ENCODE data around the gene RFX1. TPM values are rescaled to one million over a fixed set of nuclear protein-coding genes. Genes with fewer than 3 reads are reported as not detected.
"Not testable (repeated sequence)": the region's sequence is repeated elsewhere in the genome, so short reads cannot be mapped to it uniquely, and the experiment has no call there.

Gene RFX1
- total RNA-seq, 1 donor from 2014 or later = 16.1 TPM

DNA sequence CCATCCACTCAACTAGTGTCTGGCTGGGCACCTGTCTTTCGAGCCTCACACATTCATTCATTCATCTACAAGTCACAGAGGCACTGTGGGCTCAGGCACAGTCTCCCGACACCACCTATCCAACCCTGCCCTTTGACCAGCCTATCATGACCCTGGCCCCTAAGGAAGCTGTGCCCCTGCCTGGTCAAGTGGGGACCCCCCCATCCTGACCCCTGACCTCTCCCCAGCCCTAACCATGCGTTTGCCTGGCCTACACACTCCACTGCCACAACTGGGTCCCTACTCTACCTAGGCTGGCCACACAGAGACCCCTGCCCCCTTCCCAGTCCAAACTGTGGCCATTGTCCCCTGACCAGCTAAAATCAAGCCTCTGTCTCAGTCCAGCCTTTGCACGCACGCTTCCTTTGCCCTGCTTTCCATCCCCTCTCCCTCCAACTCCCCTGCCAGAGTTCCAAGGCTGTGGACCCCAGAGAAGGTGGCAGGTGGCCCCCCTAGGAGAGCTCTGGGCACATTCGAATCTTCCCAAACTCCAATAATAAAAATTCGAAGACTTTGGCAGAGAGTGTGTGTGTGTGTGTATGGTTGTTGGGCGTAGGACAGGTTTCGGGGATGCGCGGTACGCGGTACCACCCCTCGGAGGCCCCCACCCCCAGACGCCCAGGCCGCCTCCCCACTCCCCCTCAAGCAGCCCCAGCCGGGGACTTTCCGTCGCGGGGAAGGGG lies 25.0 kb upstream of the RFX1 start:
- peak; percentile 13 for ATAC-seq
- intact Hi-C loops (cut with DNase I) = no loop called here
- DNase-seq (ENCODE audit: low spot score) = no peak

DNA sequence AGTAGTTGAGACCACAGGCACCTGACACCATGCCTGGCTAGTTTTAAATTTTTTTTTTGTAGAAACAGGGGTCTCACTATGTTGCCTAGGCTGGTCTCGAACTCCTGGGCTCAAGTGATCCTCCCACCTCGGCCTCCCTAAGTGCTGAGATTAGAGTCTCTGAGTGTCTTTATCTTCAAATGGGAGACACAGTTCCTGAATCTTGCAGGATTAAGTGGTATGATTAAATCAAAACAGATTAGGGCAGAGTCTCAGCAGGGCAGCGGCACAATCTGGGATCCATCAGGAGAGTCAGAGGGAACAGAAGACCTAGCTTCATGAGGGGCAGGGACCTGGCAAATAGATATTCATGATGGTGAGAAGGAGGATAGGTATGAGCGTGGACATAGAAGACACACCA lies 22.8 kb upstream of the RFX1 start:
- intact Hi-C loops (cut with DNase I) = no loop called here
- no peak for DNase-seq (ENCODE audit: low spot score)
- no peak for ATAC-seq

DNA sequence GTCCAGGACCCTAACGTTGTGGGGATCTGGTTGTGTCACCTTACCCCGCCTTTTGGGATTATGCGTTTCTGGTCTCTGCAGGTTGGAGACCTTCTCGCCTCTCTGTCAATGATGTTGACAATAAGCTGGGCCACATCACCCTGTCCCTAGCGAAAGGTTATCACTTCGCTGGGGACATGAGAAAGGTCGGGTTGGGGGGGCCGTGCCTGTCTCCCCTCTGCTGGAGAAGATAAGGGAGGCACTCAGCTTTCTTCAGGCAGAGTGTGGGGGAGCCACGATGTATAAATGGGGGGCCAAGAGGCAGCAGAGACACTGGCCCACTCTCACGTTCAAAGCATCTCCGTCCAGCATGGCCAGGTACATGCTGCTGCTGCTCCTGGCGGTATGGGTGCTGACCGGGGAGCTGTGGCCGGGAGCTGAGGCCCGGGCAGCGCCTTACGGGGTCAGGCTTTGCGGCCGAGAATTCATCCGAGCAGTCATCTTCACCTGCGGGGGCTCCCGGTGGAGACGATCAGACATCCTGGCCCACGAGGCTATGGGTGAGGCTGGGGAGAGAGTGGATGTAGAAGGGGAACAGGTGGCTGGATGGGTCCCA lies 21.8 kb upstream of the RFX1 start, which contains the start of gene RLN3:
TSS of gene RLN3 (plus strand) at position 293 of the 595 bp plus-strand sequence. CDS start at position 350, 57 bp downstream.
- no peak for ATAC-seq
- DNase-seq (ENCODE audit: low spot score) = no peak
- intact Hi-C loops (cut with DNase I) = no loop called here

DNA sequence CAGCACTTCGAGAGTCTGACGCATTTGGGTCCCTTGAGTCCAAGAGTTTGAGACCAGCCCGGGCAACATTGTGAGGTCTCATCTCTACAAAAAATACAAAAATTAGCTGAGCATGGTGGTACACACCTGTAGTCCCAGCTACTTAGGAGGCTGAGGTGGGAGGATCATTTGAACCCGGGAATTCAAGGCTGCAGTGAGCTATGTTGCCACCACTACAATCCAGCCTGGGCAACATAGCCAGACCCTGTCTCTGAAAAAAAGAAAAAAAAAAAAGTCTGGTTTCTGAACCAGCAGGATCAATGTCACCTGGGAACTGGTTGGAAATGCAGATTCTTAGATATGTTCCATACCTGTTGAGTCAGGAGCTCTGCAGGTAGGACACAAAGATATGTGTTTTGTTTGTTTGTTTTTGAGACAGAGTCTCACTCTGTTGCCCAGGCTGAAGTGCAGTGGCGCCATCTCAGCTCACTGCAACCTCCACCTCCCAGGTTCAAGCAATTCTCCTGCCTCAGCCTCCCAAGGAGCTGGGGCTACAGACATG lies 20.6 kb upstream of the RFX1 start:
- ATAC-seq = not testable (repeated sequence)

DNA sequence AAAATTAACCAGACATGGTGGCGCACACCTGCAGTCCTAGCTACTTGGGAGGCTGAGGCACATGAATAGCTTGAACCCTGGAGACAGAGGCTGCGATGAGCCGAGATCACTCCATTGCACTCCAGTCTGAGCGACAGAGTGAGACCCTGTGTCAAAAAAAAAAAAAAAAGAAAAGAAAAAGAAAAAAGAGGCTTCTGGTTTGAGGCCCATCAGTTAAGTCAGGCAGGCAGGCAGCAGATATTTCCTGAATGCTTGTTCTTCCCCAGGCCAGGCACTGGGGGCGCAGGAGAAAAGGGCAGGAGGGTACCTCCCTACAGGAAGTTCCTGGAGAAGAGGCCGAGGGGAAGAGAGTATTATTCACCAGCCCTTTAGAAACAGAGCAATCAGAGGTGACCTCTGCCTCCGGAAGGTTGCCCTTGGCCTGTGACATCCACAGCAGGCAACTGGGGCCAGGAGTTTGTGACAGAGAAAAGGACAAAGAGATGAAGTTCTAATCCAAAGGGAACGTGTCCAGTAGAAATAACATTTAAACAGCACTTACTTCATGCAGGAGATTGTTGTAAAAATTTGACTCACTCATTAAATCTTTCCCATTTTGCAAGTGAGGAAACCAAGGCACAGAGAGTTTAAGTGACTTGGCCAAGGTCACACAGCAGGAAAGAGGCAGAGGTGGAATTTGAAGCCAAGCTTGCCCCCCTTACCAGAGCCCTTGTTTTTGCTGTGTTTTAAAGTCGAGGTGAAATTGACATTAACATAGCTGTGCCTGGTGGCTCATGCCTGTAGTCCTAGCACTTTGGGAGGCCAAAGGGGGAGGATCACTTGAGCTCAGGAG lies 17.5 kb upstream of the RFX1 start:
- intact Hi-C loops (cut with DNase I) = no loop called here
- no peak for DNase-seq (ENCODE audit: low spot score)
- ATAC-seq = peak; percentile 60

More for the DNA sequence above, 20.6 kb upstream of the RFX1 start:
- intact Hi-C loops (cut with DNase I); DNase-seq (ENCODE audit: low spot score): not testable (repeated sequence)

DNA sequence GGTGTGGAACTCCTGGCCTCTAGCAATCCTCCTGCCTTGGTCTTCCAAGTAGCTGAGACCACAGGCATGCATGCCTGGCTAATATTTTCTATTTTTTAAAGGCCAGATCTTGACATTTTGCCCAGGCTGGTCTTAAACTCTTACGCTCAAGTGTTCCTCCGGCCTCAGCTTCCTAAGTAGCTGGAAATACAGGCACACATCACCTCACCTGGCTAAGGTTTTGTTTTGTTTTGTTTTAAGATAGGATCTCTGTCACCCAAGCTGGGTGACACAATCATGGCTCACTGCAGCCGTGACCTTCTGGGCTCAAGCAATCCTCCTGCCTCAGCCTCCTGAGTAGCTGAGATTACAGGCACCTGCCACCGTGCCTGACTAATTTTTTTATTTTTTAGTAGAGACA lies 16.3 kb upstream of the RFX1 start:
- intact Hi-C loops (cut with DNase I) = no loop called here
- ATAC-seq (no peak), DNase-seq (ENCODE audit: low spot score) (no peak)

DNA sequence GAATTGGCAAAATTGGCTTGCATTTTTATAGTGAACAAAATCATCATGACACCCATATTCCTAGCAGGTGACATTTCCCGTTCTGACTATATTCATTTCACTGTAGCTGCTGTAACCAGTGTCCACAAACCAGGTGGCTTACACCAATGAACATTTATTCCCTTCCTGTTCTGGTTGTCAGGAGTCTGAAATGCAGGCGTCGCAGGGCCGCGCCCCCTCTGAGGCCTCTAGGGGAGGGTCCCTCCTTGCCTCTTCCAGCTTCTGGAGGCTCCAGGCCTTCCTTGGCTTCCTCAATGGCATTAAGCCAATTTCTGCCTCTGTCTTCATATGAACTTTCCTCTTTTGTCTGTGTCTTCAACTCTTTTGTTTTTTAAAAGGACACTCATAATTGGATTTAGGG lies 15.4 kb upstream of the RFX1 start:
- DNase-seq (ENCODE audit: low spot score) = no peak
- intact Hi-C loops (cut with DNase I) = no loop called here
- ATAC-seq = peak; percentile 33

DNA sequence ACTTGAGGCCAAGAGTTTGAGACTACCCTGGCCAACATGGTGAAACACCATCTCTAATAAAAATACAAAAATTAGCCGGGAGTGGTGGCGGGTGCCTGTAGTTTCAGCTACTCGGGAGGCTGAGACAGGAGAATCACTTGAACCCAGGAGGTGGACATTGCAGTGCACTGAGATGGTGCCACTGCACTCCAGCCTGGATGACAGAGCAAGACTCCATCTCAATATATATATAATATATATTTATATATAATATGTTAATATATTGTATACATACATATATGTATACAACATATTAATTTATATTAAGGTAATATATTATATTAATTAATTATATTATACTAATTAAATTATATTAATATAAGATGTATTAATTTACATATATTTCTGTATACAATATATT lies 13.6 kb upstream of the RFX1 start:
- DNase-seq (ENCODE audit: low spot score); intact Hi-C loops (cut with DNase I); ATAC-seq: not testable (repeated sequence)

DNA sequence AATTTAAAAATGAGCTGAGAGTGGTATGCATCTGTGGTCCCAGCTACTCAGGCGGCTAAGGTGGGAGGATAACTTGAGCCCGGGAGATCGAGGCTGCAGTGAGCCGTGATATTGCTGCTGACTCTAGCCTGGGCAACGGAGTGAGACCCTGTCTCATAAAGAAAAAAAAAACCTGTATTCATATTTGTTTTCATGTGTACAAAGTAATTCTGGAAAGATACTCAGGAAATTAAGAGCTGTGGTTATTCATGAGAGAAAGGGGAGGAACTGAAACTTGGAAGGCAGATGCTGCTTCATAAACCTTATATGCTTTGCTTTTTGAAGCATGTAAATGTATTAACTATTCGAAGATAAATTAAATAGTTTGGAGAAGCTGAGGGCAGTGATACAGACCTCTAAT lies 13.0 kb upstream of the RFX1 start:
- no peak for ATAC-seq
- DNase-seq (ENCODE audit: low spot score) = no peak
- intact Hi-C loops (cut with DNase I) = no loop called here

DNA sequence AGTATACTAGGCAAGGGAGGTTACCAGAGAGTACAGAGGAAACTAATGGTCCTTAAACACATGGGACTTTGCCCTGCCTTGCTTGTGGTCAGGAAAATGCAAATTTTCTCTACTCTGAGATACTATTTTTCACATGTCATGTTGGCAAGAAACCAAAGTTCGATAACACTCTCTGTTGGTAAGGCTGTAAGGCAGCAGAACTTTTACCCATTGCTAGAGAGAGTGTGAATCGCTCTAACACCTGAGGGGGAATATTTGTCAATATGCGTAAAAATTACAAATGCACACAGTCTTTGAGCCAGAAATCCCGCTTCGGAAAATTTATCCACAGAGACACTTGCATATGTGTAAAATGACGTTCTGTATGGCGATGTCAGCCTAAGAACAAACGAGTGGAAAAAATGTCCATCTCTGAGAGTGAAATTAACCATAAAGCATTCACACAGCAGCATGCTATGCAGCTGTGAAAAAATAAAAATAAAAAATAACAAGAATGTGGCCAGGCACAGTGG lies 9.5 kb upstream of the RFX1 start:
- intact Hi-C loops (cut with DNase I) = no loop called here
- DNase-seq (ENCODE audit: low spot score) (no peak), ATAC-seq (no peak)

DNA sequence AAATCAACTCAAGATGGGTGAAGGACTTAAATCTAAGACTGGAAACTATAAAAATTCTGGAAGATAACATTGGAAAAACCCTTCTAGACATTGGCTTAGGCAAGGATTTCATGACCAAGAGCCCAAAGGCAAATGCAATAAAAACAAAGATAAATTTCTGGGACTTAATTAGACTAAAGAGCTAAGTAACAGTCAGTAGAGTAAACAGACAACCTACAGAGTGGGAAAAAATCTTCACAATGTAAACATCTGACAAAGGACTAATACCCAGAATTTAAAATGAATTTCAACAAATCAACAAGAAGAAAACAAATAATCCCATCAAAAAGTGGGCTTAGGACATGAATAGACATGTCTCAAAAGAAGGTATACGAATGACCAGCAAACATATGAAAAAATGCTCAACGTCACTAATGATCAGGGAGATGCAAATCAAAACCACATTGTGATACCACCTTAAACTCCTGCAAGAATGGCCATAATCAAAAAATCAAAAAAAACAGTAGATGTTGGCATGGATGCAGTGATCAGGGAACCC lies 6.3 kb upstream of the RFX1 start:
- intact Hi-C loops (cut with DNase I) = no loop called here
- DNase-seq (ENCODE audit: low spot score) (no peak), ATAC-seq (no peak)

DNA sequence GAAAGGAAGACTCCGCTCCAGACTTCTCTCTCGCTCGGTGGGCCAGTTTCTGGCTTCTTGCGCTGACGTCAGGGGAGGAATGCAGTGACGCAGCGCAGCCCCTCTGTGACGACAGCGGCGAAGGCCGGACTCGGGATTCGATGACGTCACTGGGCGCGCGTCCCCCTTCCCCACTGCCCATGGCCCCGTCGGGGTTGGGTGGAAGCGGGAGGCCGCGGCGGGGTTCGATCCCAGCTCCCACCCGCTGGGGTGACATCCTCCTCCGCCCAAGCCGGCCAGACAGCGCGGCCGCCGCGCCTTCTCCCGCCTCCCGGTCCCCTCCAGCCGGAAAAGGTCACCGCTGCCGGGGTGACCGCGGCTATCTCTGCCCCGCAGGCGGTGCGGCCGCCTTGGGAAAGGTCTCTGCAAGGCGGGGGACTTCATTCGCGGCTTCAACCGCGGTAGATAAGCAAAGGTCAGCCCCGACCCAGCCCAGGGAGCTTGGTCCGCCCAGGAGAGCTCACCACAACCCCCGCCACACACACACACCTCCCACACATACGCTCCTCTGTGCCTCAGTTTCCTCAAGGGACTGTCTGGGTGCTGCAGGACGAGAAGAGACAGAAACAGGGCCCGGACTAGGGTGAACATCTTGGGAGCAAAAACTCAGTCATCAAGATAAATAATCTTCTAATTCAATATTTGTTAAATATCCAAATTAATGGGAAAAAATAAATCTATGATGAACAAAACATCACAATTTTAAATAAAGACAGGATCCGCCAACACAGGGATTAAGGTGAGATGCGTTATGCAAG lies 844 bp upstream of the RFX1 start:
- DNase-seq (ENCODE audit: low spot score) (peak; percentile 92), ATAC-seq (peak; percentile 66)
- intact Hi-C loops (cut with DNase I) = no loop called here

DNA sequence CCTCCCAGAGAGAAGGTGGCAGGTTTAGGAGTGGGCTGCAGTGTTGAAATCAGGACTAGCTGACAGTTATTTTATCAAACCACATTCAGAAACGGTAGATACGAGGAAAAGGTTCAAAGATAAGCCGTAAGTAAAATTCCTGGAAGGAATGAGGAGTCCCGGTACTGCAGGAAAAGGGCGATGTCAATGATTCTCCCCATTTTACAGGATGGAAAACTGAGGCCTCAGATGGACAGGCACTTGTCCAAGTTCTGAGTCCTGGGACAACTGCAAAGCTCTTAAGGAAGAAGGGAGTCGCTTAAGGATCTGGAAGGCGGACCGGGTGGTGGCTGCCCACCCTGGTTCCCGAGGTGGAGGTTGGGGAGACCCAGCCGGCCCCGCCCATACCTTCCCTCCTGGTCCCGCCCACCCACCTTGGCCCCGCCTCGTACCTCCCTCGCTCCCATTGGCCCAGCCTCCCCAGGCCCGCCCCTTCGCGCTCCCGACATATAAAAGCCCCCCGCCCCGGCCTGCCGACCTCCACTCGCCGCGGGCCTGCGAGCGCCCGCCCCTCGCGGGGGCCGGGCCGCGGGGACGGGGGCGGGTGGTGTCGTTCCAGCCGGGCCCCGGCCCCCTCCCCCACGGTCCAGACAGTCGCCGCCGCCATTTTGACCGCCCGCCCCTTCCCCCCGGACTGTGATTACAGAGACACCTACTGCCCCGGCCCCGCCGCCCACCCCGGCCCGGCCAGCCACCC lies 603 bp downstream of the RFX1 start:
- intact Hi-C loops (cut with DNase I) = no loop called here
- ATAC-seq = peak; percentile 54

DNA sequence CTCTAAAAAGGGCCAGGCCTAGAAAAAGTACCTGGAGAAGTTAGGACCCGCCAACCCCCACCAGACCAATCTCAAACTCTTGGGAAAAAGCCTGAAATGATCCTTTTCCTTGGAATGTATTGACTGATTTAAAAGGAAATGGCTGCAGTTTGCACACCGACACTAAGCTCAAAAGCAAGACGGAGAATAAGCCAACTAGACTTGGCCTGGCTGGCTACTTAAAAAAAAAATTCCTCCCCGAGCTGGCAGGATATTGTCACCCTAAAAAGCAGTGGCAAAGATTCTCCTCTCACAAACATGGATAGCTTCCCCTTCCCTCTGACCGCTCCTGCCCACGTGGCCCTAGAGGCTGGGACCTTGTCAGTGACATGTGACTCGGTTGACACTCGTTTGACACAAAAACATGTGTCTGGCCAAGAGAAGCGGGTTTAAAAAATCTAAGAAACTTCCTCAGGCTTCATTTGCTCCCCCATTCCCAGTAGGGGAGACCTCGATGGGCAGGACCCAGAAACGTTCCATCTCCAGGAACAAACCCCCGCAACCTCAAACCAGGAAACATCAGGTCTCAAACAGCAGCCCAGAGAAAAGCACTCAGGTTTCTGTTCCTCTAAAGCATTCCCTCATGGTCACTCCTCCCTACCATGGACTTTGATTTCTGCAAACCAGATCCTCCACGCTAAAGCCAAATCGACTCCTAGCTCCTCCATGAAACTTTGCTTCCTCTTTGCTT lies 1.3 kb downstream of the RFX1 start:
- intact Hi-C loops (cut with DNase I) = no loop called here
- DNase-seq (ENCODE audit: low spot score) (peak; percentile 79), ATAC-seq (peak; percentile 42)

More for the DNA sequence above, 603 bp downstream of the RFX1 start:
- peak; percentile 95 for DNase-seq (ENCODE audit: low spot score)

DNA sequence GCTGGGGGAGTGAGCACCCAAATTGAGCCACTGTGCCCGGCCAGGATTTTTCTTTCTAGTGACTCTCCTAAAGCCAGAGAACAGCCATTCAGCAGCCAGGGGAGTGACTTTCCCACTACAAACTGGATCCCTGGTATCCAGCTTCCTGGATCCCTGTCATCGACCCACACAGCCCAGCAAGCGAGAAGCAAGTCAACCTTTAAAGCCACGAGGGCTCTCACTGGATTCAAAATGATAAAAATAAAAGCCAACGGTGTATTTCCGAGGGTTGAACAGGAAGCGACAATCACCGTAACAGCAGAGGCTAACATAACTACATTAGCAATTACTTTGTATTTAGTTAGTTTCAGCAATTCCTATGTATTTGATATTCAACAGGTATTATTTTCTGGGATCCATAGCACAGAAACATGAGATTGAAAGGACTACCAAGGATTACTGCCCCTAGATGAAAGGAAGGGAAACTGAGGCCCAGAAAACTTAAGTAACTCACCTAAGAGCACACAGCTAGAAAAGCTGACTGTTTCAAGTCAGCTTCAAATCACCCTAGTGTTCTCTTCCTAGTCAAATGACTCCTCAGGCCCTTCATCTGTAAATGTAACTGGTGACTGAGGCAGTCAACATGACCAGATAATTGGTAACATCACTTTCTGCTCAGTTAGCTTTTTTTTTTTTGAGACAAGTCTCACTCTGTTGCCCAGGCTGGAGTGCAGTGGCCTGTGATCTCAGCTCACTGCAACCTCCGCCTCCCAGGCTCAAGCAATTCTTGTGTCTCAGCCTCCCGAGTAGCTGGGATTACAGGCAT lies 2.7 kb downstream of the RFX1 start:
- intact Hi-C loops (cut with DNase I) = no loop called here
- DNase-seq (ENCODE audit: low spot score) (no peak), ATAC-seq (no peak)

DNA sequence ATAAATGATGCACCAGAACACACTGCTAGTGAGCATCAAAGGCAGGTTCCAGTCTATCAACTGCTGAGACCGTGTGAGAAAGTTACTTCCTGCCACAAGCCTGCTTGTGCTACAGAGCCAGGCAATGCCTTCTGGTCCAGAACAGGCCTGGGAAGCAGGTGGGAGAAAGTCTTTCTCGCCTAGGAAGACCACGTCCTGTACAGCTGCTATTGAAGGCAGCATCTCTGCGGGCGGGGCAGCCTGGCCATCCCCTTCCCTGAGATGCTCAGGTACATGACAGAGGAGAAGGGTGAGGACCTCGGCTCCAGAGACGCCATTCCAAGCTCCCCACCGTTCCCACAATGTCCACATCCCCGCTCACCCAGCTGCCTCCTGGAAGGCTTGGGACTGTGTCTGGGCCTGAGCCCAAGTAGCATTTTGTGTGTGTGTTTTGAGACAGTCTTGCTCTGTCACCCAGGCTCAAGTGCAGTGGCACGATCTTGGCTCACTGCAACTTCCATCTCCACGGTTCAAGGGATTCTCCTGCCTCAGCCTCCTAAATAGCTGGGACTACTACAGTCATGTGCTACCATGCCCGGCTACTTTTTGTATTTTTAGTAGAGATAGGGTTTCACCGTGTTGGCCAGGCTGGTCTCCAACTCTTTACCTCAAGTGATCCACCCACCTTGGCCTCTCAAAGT lies 3.4 kb downstream of the RFX1 start:
- ATAC-seq (no peak), DNase-seq (ENCODE audit: low spot score) (no peak)
- intact Hi-C loops (cut with DNase I) = no loop called here
